ENCODE measurements around the gene PSMC3. TPM values are rescaled to one million over a fixed set of nuclear protein-coding genes. Genes with fewer than 3 reads are reported as not detected.

The PSMC3 gene
- total and polyA plus RNA-seq, 2 donors = 104 to 136 TPM

GRCh38 chr11:47425611-47426010 is 628 bp downstream of the PSMC3 start:
- WGBS = under 1% methylated on average over 14 of the region's 14 CpGs
- Histone ChIP-seq H3K27ac (ENCODE audit: low read depth in 1 of 2, low read length in 1 of 2) (peak overlapping the region in 1 of 2 donors; percentile 86), H3K4me1 (ENCODE audit: control insufficient read depth in 2 of 2, insufficient read depth in 2 of 2, low read length in 2 of 2) (peaks cover 17 to 27% of the 10 kb centered on the region in 2 donors), H3K36me3 (ENCODE audit: control insufficient read depth in 2 of 2, insufficient read depth in 2 of 2, low read length in 1 of 2) (peaks cover 42% of the 10 kb centered on the region in 2 donors), H3K27me3 (ENCODE audit: control insufficient read depth in 2 of 2, insufficient read depth in 1 of 2, low read length in 1 of 2) (no peaks in the 10 kb centered on the region), H3K4me3 (ENCODE audit: low read length in 2 of 2) (peak overlapping the region; percentile 81 to 100), H3K9me3 (ENCODE audit: control insufficient read depth in 2 of 2, insufficient read depth in 1 of 2, low read length in 1 of 2) (peaks cover 0 to 3% of the 10 kb centered on the region in 2 donors)
- no peak for DNase-seq (ENCODE audit: low read depth in 6 of 9, low spot score in 9 of 9)

- Histone ChIP-seq H3K27ac (ENCODE audit: low read depth in 1 of 2, low read length in 1 of 2) (no peak overlapping the region), H3K4me1 (ENCODE audit: control insufficient read depth in 2 of 2, insufficient read depth in 2 of 2, low read length in 2 of 2) (no peaks in the 10 kb centered on the region), H3K9me3 (ENCODE audit: control insufficient read depth in 2 of 2, insufficient read depth in 1 of 2, low read length in 1 of 2) (no peaks in the 10 kb centered on the region), H3K4me3 (ENCODE audit: low read length in 2 of 2) (no peak overlapping the region), H3K27me3 (ENCODE audit: control insufficient read depth in 2 of 2, insufficient read depth in 1 of 2, low read length in 1 of 2) (no peaks in the 10 kb centered on the region), H3K36me3 (ENCODE audit: control insufficient read depth in 2 of 2, insufficient read depth in 2 of 2, low read length in 1 of 2) (peaks cover 85 to 88% of the 10 kb centered on the region in 2 donors)
- 96% methylated on average over 23 of the region's 23 CpGs for WGBS
- no peak for DNase-seq (ENCODE audit: low read depth in 6 of 9, low spot score in 9 of 9)
Measured at GRCh38 chr11:47418454-47419259, 7.6 kb downstream of the PSMC3 start.

GRCh38 chr11:47417712-47418111 is 8.5 kb downstream of the PSMC3 start:
- Histone ChIP-seq H3K4me3 (ENCODE audit: low read length in 2 of 2) (no peak overlapping the region), H3K9me3 (ENCODE audit: control insufficient read depth in 2 of 2, insufficient read depth in 1 of 2, low read length in 1 of 2) (no peaks in the 10 kb centered on the region), H3K36me3 (ENCODE audit: control insufficient read depth in 2 of 2, insufficient read depth in 2 of 2, low read length in 1 of 2) (peaks cover 83 to 85% of the 10 kb centered on the region in 2 donors), H3K27me3 (ENCODE audit: control insufficient read depth in 2 of 2, insufficient read depth in 1 of 2, low read length in 1 of 2) (no peaks in the 10 kb centered on the region), H3K27ac (ENCODE audit: low read depth in 1 of 2, low read length in 1 of 2) (no peak overlapping the region), H3K4me1 (ENCODE audit: control insufficient read depth in 2 of 2, insufficient read depth in 2 of 2, low read length in 2 of 2) (no peaks in the 10 kb centered on the region)
- no peak for DNase-seq (ENCODE audit: low read depth in 6 of 9, low spot score in 9 of 9)
- WGBS = 98% methylated on average over 6 of the region's 6 CpGs

- 87% methylated on average over 13 of the region's 13 CpGs for WGBS
Measured at GRCh38 chr11:47415949-47416472, 10.2 kb downstream of the PSMC3 start.

GRCh38 chr11:47415091-47415854 is 11.0 kb downstream of the PSMC3 start:
- no peaks in the 10 kb centered on the region for H3K27me3 ChIP-seq (ENCODE audit: control insufficient read depth in 2 of 2, insufficient read depth in 1 of 2, low read length in 1 of 2)
- no peak for DNase-seq (ENCODE audit: low read depth in 6 of 9, low spot score in 9 of 9)
- H3K27ac ChIP-seq (ENCODE audit: low read depth in 1 of 2, low read length in 1 of 2) = no peak overlapping the region
- WGBS = 95% methylated on average over 31 of the region's 31 CpGs
- peaks cover 71 to 73% of the 10 kb centered on the region in 2 donors for H3K36me3 ChIP-seq (ENCODE audit: control insufficient read depth in 2 of 2, insufficient read depth in 2 of 2, low read length in 1 of 2)
- no peak overlapping the region for H3K4me3 ChIP-seq (ENCODE audit: low read length in 2 of 2)
- no peaks in the 10 kb centered on the region for H3K4me1 ChIP-seq (ENCODE audit: control insufficient read depth in 2 of 2, insufficient read depth in 2 of 2, low read length in 2 of 2)
- no peaks in the 10 kb centered on the region for H3K9me3 ChIP-seq (ENCODE audit: control insufficient read depth in 2 of 2, insufficient read depth in 1 of 2, low read length in 1 of 2)

More at GRCh38 chr11:47415949-47416472, 10.2 kb downstream of the PSMC3 start:
- H3K27ac ChIP-seq (ENCODE audit: low read depth in 1 of 2, low read length in 1 of 2) = peak overlapping the region in 1 of 2 donors; percentile 43
- DNase-seq (ENCODE audit: low read depth in 6 of 9, low spot score in 9 of 9) = no peak
- peaks cover 74 to 76% of the 10 kb centered on the region in 2 donors for H3K36me3 ChIP-seq (ENCODE audit: control insufficient read depth in 2 of 2, insufficient read depth in 2 of 2, low read length in 1 of 2)
- no peak overlapping the region for H3K4me3 ChIP-seq (ENCODE audit: low read length in 2 of 2)
- no peaks in the 10 kb centered on the region for H3K27me3 ChIP-seq (ENCODE audit: control insufficient read depth in 2 of 2, insufficient read depth in 1 of 2, low read length in 1 of 2)
- H3K9me3 ChIP-seq (ENCODE audit: control insufficient read depth in 2 of 2, insufficient read depth in 1 of 2, low read length in 1 of 2) = no peaks in the 10 kb centered on the region
- H3K4me1 ChIP-seq (ENCODE audit: control insufficient read depth in 2 of 2, insufficient read depth in 2 of 2, low read length in 2 of 2) = no peaks in the 10 kb centered on the region

- peaks cover 66 to 67% of the 10 kb centered on the region in 2 donors for H3K36me3 ChIP-seq (ENCODE audit: control insufficient read depth in 2 of 2, insufficient read depth in 2 of 2, low read length in 1 of 2)
- no peaks in the 10 kb centered on the region for H3K27me3 ChIP-seq (ENCODE audit: control insufficient read depth in 2 of 2, insufficient read depth in 1 of 2, low read length in 1 of 2)
- WGBS = 92% methylated on average over 19 of the region's 19 CpGs
- H3K4me1 ChIP-seq (ENCODE audit: control insufficient read depth in 2 of 2, insufficient read depth in 2 of 2, low read length in 2 of 2) = no peaks in the 10 kb centered on the region
- no peak overlapping the region for H3K4me3 ChIP-seq (ENCODE audit: low read length in 2 of 2)
- no peak for DNase-seq (ENCODE audit: low read depth in 6 of 9, low spot score in 9 of 9)
- no peak overlapping the region for H3K27ac ChIP-seq (ENCODE audit: low read depth in 1 of 2, low read length in 1 of 2)
- no peaks in the 10 kb centered on the region for H3K9me3 ChIP-seq (ENCODE audit: control insufficient read depth in 2 of 2, insufficient read depth in 1 of 2, low read length in 1 of 2)
Measured at GRCh38 chr11:47414685-47415070, 11.6 kb downstream of the PSMC3 start.

GRCh38 chr11:47413908-47414684 is 12.1 kb downstream of the PSMC3 start:
- no peak for DNase-seq (ENCODE audit: low read depth in 6 of 9, low spot score in 9 of 9)
- Histone ChIP-seq H3K36me3 (ENCODE audit: control insufficient read depth in 2 of 2, insufficient read depth in 2 of 2, low read length in 1 of 2) (peaks cover 61 to 63% of the 10 kb centered on the region in 2 donors), H3K27ac (ENCODE audit: low read depth in 1 of 2, low read length in 1 of 2) (no peak overlapping the region), H3K4me3 (ENCODE audit: low read length in 2 of 2) (no peak overlapping the region), H3K9me3 (ENCODE audit: control insufficient read depth in 2 of 2, insufficient read depth in 1 of 2, low read length in 1 of 2) (no peaks in the 10 kb centered on the region), H3K27me3 (ENCODE audit: control insufficient read depth in 2 of 2, insufficient read depth in 1 of 2, low read length in 1 of 2) (no peaks in the 10 kb centered on the region), H3K4me1 (ENCODE audit: control insufficient read depth in 2 of 2, insufficient read depth in 2 of 2, low read length in 2 of 2) (peaks cover 3 to 4% of the 10 kb centered on the region in 2 donors)
- 94% methylated on average over 16 of the region's 16 CpGs for WGBS

GRCh38 chr11:47413351-47413750 is 12.9 kb downstream of the PSMC3 start:
- no peaks in the 10 kb centered on the region for H3K9me3 ChIP-seq (ENCODE audit: control insufficient read depth in 2 of 2, insufficient read depth in 1 of 2, low read length in 1 of 2)
- no peak for DNase-seq (ENCODE audit: low read depth in 6 of 9, low spot score in 9 of 9)
- 95% methylated on average over 13 of the region's 13 CpGs for WGBS
- no peaks in the 10 kb centered on the region for H3K27me3 ChIP-seq (ENCODE audit: control insufficient read depth in 2 of 2, insufficient read depth in 1 of 2, low read length in 1 of 2)
- H3K27ac ChIP-seq (ENCODE audit: low read depth in 1 of 2, low read length in 1 of 2) = no peak overlapping the region
- peaks cover 6 to 9% of the 10 kb centered on the region in 2 donors for H3K4me1 ChIP-seq (ENCODE audit: control insufficient read depth in 2 of 2, insufficient read depth in 2 of 2, low read length in 2 of 2)
- no peak overlapping the region for H3K4me3 ChIP-seq (ENCODE audit: low read length in 2 of 2)
- peaks cover 54 to 55% of the 10 kb centered on the region in 2 donors for H3K36me3 ChIP-seq (ENCODE audit: control insufficient read depth in 2 of 2, insufficient read depth in 2 of 2, low read length in 1 of 2)

Measured in thymus (tissue), 11 donors.